GM18868 (cell line): ENCODE measurements around the gene COPS6.

Experiments used
- ATAC-seq: cut with Tn5 transposase; IDR thresholded peaks from one replicate; pipeline ENCODE4 v1.9.1; 2021; ENCODE audit warnings: mild to moderate bottlenecking, moderate library complexity; ENCODE audit not compliant: unreplicated experiment

COPS6 gene

GRCh38 chr7:100101016-100101862, 12.5 kb downstream of the COPS6 start, which contains the start of the genes AP4M1 and MCM7:
TSS of gene AP4M1 (plus strand) at chr7:100101643. CDS start at chr7:100101715, 72 bp downstream.
TSS of gene MCM7 (minus strand) at chr7:100101397. CDS start at chr7:100101294, 103 bp downstream.
- ATAC-seq = peak; percentile 82

GRCh38 chr7:100102950-100103840, 14.4 kb downstream of the COPS6 start:
- no peak for ATAC-seq

DNA sequence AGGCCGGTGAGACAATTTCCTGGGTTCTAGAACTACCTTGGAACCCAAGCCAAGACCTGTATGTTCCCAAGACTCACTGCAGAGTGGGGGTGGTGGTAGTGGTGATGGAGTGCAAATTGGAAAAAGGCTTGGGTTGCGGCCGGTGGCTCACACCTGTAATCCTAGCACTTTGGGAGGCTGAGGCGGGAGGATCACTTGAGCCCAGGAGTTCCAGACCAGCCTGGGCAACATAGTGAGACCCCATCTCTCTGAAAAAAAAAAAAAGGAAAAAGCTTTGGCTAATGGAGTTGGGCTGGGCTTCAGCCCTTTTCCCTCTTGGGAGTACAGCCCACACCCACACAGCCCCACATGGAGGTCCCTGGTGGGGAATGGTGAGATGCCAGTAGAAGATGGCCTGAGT, 16.8 kb downstream of the COPS6 start:
- ATAC-seq = no peak

DNA sequence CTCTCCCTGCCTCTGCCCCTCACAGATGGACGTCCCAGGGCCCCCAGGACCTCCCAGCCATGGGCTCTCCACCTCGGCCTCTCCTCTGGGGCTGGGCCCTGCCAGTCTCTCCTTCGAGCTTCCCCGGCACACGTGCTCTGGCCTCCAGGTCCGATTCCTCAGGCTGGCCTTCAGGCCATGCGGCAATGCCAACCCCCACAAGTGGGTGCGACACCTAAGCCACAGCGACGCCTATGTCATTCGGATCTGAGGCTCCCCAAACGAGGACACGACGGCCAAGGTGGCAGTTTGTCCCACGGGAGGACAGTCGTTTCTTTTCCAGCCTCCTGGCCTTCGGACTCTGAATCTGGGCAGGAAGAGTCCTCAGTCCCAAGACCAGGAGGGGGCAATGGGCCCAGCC, 17.9 kb downstream of the COPS6 start:
- no peak for ATAC-seq

- ATAC-seq = no peak
Observed at GRCh38 chr7:100107125-100107737, 18.5 kb downstream of the COPS6 start.

GRCh38 chr7:100107890-100108289, 19.1 kb downstream of the COPS6 start:
- ATAC-seq = no peak

DNA sequence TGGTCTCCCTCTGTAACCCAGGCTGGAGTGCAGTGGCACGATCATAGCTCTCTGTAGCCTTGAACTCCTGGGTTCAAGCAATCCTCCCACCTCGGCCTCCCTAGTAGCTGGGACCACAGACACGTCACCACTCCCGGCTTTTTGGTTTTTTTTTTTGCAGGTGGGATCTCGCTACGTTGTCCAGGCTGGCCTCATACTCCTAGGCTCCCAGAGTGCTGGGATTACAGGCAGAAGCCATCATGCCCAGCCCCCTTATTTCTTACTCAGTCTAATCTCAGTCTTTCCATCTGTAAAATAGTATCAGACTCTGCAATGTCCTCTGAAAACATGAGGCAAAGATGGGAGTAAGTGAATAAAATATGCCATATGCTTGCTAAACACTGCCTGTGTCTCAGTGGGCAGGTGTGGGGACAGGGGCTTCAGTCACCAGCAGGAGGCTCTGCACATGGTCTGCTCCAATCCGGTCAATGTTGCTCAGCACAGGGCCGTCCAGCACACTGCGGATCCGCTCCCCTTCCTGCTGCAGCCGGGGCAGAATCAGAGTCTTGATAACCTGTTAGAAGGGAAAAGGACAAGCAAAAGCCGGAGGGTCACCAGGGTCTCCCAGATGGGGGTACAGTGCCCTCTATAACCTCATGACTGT, 20.9 kb downstream of the COPS6 start:
- ATAC-seq = no peak

DNA sequence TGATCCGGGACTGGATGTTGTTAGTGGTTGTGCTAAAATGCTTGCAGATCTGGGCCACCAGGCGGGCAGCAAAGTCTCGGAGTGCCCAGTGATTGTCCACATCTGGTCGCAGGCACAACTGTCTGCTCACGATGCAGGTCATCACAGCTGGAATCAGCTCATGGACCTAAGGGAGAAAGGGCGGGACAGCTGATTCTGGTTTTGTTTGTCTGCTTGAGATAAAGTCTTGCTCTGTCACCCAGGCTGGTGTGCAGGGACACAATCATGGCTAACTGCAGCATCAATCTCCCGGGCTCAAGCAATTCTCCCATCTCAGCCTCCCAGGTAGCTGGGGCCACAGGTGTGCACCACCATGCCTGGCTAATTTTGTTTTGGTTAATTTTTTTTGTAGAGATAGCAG, 22.4 kb downstream of the COPS6 start:
- no peak for ATAC-seq

DNA sequence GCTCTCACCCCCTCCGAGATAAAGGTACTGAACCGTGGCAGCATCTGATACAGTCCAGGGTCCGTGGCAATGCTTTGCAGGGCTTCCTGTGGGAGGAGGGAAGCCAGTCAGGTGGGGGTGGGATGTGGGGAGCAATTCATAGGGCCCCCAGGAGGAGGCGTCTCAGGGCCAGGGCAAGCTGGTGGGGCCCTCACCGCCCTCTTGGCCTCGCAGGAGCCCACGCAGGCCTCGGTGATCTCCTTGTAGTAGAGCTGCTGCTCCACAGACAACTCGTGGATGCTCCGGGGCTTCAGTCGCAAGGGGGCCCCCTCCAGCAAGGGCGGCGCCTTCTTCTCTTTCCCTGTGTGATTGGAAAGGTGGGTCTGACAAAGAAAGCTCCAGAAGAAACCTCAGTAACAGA, 23.1 kb downstream of the COPS6 start:
- no peak for ATAC-seq

DNA sequence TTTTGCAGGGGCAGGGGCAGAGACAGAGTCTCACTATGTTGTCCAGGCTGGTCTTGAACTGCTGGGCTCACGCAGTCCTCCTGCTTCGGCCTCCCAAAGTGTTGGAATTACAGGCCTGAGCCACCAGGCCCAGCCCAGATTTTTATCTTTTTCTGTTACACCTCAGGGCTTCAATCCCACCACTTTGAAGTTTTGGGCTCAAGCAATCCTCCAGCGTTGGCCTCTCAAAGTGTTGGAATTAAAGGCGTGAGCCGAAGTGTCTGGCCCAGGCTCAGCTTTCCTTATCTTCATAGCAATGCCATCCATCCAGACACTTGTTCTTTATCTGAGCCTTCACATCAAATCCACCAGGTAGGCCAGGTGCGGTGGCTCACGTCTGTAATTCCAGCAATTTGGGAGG, 26.3 kb downstream of the COPS6 start:
- ATAC-seq = no peak

- ATAC-seq = no peak
Observed at GRCh38 chr7:100118388-100119071, 29.8 kb downstream of the COPS6 start.

GRCh38 chr7:100119072-100119969, 30.6 kb downstream of the COPS6 start, which contains the start of the genes CNPY4 and TAF6:
TSS of gene CNPY4 (plus strand) at chr7:100119634. CDS start at chr7:100119745, 111 bp downstream.
TSS of gene TAF6 (minus strand) at chr7:100119358. CDS start at chr7:100114209, 5,149 bp downstream.
- ATAC-seq = peak; percentile 67

DNA sequence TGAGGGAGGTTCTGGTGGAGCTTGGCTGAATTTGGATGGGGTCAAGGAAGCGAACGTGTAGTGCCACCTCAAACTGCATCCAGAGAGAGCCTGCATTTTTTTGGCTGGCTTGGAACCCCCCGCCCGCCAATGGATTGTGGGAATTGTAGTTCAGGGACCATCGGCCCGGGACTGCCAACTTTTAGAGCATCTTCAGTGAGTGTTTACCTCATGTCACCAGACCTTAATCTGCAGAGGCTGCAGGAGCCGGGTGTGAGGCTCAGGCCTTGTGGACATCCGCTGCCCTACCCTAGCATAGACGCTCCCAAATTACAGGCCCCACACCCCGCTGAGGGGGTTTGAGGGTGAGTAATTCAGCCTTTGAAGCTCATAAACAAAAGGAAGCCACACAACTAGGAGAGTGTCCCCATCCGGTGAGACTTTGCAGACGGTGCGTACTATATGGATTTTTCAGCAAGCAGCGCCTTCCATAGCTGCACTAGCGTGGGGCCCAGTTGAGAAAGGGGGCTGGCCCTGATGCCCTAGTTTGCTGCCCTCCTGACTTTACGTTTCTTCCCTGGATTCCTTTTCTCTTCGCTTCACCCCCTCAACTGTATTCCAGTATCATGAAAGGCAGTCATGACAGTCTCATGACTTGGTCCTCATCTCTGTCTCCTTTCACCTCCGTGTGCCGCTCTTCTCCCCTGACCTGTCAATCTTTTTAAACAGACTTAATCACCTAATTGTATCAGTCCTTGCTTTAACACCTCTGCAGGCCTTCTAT, 31.4 kb downstream of the COPS6 start:
- ATAC-seq = peak; percentile 39

- ATAC-seq = no peak
Observed at GRCh38 chr7:100120733-100121036, 31.9 kb downstream of the COPS6 start.

DNA sequence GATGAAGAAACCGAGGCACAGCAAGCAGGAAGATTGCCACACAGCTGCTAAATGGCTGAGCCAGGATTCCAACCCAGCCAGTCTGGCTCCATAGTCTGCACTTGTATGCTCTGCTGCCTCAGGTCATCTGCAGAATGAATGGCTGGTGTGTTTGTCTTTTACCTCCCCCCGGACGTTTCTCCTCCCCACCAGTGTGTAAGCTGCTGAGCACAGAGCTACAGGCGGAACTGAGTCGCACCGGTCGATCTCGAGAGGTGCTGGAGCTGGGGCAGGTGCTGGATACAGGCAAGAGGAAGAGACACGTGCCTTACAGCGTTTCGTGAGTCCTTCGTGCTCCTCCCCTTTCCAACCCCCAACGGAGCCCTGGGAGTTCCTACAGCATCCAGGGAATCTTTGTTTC, 33.3 kb downstream of the COPS6 start:
- no peak for ATAC-seq

DNA sequence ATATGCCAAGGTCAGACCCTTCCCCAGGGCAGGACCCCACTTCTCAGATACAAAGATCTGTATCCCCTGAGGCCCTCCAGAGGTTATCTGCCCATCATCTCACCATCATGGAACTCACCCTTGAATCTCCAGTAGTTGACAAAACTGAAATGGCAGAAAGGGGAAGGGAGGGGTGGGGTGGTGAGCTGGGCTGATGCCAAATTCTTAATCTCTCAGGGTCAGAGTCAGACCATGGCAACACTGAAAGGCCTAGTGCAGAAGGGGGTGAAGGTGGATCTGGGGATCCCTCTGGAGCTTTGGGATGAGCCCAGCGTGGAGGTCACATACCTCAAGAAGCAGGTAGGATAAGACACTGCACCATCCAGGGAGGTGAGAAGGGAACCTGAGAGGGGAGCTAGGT, 33.8 kb downstream of the COPS6 start:
- no peak for ATAC-seq

DNA sequence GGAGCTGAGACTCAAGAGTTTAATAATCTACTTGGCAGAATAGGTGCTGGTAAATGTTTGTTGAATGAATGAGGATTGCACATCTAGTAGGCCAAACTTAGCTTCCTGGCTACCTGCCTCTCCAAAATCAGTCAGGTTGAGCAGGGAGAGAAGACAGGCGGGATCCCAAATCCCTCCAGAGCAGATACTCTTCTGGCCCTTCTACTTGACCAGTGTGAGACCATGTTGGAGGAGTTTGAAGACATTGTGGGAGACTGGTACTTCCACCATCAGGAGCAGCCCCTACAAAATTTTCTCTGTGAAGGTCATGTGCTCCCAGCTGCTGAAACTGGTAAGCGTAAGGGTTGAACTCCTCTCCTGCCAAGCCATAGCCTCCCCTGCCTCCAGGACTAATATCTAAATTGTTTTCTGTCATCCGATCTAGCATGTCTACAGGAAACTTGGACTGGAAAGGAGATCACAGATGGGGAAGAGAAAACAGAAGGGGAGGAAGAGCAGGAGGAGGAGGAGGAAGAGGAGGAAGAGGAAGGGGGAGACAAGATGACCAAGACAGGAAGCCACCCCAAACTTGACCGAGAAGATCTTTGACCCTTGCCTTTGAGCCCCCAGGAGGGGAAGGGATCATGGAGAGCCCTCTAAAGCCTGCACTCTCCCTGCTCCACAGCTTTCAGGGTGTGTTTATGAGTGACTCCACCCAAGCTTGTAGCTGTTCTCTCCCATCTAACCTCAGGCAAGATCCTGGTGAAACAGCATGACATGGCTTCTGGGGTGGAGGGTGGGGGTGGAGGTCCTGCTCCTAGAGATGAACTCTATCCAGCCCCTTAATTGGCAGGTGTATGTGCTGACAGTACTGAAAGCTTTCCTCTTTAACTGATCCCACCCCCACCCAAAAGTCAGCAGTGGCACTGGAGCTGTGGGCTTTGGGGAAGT, 35.8 kb downstream of the COPS6 start:
- ATAC-seq = no peak
